Measurements from ENCODE around the gene ABCA1.

Gene ABCA1

DNA sequence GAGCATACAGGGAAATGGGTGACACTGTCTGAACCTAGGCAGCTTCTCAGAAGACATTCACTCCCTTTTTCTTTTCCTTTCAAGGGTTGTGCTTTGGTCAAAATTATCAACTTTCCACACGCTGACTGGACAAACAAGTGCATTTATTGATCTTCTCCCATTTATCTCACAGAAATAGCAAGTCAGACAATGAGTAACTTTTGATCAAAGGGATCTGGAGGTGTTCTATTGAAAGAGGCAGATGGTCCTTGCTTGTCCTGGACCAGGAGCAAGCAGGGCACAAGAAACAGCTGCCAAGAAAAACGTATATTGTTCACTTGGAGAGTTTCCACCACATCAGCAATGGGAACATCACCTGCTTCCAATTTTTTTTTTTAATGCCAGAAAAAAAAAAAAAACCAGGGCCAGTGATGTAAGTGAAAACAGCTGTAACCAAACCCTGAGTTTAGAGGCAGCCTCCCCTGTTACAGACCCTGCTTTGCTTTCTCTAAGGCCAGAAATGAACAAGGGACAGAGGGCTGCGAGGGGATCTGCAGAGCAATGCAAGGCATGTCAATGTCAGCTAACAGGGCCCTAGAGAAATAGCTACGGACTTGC lies 84.2 kb downstream of the ABCA1 start:
- DNase-seq (ENCODE audit: low read depth in 2 of 2, low spot score in 1 of 2): no peak

- no peak for DNase-seq (ENCODE audit: low read depth in 2 of 2, low spot score in 1 of 2)
Measured at GRCh38 chr9:104842698-104843097, 85.3 kb downstream of the ABCA1 start.

DNA sequence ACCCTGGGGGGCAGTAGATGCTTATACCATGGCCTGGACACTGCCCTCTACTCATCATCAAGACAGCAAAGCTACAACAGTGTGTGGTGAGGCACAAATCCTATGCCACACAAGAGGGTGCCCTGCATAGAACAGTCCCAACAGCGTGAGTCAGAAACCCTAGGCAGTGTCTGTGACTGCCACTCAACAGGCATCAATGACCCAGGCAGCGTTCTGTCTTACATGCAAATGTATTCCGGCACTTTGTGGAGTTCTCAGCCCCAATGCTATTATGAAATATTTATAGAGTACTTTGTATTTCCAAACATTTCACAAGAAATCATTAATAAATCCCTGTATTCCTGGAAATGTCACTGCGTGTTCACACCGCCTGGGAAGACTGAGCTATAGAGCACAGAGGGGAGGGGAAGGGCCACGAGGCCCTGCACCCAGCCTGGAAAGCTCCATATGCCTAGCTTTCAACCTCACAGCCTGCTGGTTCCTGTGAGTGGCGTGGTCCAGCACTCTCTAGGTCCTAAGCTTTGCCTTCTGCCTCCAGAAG lies 86.3 kb downstream of the ABCA1 start:
- no peak for DNase-seq (ENCODE audit: low read depth in 2 of 2, low spot score in 1 of 2)

DNA sequence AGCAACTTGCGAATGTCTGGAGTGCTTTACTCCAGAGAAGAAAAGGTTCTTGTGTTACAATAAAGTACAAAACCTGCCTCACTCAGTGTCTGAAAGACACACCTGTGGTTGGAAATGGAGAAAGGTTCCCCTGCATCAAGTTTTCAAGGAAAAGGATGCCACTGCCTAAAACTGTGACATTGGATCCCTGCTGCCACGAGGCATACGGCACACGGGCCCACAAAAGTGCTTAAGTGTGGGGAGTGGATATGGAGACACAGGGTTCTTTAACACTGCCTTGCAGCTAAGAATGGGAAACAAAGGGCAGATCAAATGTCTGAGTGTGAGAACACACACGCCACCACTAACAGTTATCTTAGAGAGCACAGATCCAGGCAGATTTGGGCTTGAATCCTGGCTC lies 89.0 kb downstream of the ABCA1 start:
- no peak for DNase-seq (ENCODE audit: low read depth in 2 of 2, low spot score in 1 of 2)

- DNase-seq (ENCODE audit: low read depth in 2 of 2, low spot score in 1 of 2): no peak
Measured at GRCh38 chr9:104836767-104837166, 91.2 kb downstream of the ABCA1 start.

DNA sequence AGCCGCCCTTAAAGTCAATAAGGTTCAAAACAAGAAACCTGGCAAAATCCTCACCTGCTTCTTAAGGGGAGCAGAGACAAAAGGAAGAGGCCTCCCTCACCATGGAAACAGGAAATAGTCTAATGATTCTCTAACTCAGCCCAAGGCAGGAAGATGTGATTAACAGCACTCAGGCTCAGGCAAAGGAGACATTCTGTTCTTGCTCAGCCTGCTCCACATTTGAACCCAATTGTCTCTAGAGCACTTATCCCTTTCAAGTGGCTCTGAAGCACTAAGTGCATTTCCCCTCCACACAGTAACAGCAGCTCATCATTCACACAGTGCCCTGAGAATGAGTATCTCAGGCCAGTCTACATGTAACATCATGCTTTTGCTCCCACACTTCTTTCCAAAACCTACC lies 91.7 kb downstream of the ABCA1 start:
- DNase-seq (ENCODE audit: low read depth in 2 of 2, low spot score in 1 of 2): no peak

- no peak for DNase-seq (ENCODE audit: low read depth in 2 of 2, low spot score in 1 of 2)
Measured at GRCh38 chr9:104835161-104835560, 92.8 kb downstream of the ABCA1 start.

GRCh38 chr9:104833696-104834095 lies 94.3 kb downstream of the ABCA1 start:
- no peak for DNase-seq (ENCODE audit: low read depth in 2 of 2, low spot score in 1 of 2)

DNA sequence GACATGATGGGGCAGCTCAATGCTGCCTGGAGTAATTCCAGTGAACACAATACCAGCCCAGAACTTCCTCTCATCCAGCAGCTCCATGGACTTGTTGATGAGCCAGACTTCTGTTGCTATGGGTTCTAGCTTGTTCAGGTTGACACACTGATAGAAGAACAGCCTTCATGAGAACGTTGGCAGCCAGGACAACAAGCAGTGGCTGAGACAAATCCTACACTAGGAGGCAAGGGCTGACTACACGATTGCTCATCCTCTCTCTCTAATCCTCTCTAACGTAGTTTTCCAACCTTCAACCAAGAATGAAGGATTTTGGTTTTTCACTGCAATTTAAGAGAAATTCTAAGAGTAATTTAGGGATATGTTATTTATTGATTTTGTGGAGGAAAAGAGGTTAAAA lies 96.3 kb downstream of the ABCA1 start:
- DNase-seq (ENCODE audit: low read depth in 2 of 2, low spot score in 1 of 2): no peak

DNA sequence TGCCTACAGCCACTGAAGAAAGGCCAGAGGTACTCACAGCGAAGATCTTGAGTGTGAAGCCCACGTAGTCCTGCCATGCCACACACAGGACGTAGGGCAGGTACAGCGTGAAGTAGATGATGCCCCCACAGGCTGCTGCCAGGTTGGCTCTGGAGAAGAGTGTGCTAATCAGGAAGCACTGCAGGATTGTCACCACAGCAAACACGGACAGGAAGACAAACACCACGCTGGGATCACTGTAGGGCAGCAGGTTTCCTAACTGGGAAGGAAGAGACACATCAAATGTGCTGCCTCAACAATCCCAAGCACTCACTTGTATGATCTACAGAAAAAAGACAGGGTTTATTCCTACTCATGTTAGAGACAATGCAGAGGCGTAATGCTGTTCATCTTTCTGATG lies 101.0 kb downstream of the ABCA1 start:
- no peak for DNase-seq (ENCODE audit: low read depth in 2 of 2, low spot score in 1 of 2)

DNA sequence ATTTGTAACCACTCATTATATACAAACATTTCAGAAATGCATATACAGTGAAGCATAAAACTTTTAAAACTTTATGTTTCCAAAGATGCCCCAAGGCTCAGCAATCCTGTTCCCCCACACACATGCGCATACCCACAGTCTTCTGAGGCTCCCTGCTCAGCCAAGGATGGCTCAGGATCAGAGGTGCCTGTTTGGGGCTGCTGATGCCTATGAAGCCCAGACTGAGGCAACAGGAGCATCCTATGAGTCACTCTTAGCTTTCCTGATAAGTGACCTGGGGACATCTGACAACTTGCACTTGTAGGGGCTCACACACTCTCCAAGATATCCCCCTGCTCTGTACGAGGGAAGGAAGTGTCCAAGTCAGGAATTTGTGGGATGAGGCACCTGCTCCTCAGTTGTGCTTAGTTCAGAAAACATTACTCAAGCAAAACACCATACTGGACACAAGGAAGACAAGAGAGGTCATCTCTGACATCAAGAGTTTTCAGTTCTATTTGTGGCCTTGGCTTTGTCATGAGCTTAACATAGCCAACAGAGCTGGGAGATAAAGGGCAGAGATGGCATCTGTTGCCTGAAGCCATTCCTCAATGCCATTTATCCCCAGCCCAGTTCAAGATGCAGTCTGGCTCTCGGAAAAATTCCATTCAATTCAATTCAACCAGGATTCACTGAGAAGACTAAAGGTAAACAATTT lies 101.7 kb downstream of the ABCA1 start:
- DNase-seq (ENCODE audit: low read depth in 2 of 2, low spot score in 1 of 2): no peak

GRCh38 chr9:104820336-104820735 lies 107.6 kb downstream of the ABCA1 start:
- DNase-seq (ENCODE audit: low read depth in 2 of 2, low spot score in 1 of 2): no peak

DNA sequence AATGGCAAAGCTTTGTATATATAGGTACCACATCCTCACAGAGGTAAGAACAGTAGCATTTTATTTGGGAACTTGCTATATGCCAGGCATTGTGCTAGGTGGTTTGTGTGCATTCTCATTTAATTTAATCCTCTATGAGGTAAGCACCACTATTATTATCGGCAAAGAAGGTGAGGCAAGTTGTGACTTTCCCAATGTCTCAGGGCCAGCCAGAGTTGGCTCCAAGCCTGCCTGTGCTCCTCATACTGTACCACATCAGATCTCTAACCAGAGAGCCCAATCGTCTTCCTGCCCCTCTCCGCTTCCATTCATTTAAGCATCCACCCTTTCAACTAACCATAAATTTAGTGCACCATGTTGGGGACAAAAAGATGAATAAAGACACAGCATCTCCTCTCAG lies 108.9 kb downstream of the ABCA1 start:
- DNase-seq (ENCODE audit: low read depth in 2 of 2, low spot score in 1 of 2): no peak

DNA sequence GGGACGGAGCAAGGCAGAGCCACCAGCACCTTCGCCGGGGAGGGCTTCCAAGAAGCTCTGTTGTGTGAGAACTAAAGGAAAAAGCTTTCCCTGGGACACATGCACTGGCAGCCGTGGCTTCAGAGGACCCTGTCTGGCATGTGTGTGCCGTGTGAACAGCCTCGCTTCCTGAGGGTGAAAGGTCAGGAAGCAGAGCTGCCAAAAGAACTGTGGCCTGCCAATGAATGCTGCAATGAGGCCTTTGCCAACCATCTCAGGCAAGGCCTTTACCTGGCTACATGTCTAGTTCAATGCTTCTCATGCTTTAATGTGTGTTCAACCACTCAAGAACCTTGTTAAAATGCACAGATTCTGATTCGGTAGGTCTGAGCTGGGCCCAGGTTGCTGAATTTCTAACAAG lies 110.5 kb downstream of the ABCA1 start:
- DNase-seq (ENCODE audit: low read depth in 2 of 2, low spot score in 1 of 2): no peak

GRCh38 chr9:104815851-104816565 lies 111.9 kb downstream of the ABCA1 start:
- no peak for DNase-seq (ENCODE audit: low read depth in 2 of 2, low spot score in 1 of 2)

DNA sequence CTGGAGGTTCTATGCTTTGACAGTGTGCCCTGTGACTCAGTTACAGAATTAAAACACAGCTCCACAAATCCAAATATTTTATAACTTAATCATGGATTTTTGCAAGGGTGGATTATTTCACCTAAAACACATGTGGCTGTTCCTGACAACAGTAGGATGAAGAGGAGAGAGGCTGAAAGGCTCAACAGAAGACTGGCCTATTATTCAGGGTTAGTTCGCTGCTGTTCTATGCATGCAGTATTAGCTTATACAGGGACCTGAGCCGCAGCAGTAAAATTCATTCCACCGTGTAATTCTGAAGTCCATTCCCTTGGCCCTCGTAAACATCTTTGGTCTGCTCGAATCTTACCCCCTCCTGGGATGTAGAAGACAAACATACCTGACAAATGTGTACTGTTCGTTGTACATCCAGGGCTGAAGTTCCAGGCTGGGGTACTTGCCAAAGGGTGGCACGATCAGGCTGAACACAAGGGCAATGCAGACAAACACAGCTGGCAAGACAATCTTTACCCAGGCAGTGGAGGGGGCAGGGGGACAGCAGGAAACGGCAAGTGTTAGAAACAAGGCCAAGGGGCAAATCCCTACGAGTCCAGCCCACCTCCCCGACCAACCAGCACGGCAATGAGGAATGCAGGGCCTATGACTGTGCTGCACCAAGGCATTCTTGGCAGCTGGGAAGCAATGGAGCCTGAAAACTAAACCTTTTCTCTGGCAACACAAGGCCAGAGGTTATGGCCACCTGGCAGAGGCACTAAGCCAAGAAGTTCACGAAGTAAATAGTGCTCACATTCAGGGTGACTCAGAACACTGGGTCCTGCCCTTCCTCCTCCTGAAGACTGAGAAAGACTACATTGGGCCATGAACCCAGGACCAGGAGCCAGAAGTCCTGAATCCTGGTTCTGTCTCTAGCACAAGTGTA lies 117.3 kb downstream of the ABCA1 start:
- DNase-seq (ENCODE audit: low read depth in 2 of 2, low spot score in 1 of 2): no peak

- DNase-seq (ENCODE audit: low read depth in 2 of 2, low spot score in 1 of 2): no peak
Measured at GRCh38 chr9:104808035-104808614, 119.8 kb downstream of the ABCA1 start.

GRCh38 chr9:104805441-104805840 lies 122.5 kb downstream of the ABCA1 start:
- no peak for DNase-seq (ENCODE audit: low read depth in 2 of 2, low spot score in 1 of 2)

DNA sequence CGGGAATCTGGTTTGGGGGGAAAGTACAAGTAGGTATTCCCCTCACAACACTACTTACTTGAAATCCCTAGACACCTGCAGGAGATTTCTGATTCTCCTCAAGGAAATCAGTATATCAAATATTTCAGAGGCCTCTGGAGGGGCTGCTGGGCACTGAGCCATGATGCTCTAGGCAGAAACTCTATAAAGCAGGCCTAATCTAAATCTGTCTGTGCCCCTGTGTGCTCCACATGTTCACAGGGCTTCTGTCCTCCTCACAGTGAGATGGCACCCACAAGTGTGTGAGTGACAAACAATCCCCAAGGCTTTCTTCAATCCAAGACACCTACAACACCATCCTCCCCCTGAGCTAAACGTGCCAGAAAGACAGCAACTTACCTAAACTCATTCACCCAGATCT lies 125.0 kb downstream of the ABCA1 start:
- DNase-seq (ENCODE audit: low read depth in 2 of 2, low spot score in 1 of 2): no peak

- no peak for DNase-seq (ENCODE audit: low read depth in 2 of 2, low spot score in 1 of 2)
Measured at GRCh38 chr9:104802110-104802509, 125.8 kb downstream of the ABCA1 start.
